Middle frontal gyrus (tissue), 1 donor: ENCODE data around the gene SCARB1.

Source experiments
- DNase-seq: peaks from one replicate; pipeline ENCODE4 v3.0.0-alpha.2; 2015; ENCODE audit warnings: low spot score; ENCODE audit errors: extremely low spot score

SCARB1 gene

DNA sequence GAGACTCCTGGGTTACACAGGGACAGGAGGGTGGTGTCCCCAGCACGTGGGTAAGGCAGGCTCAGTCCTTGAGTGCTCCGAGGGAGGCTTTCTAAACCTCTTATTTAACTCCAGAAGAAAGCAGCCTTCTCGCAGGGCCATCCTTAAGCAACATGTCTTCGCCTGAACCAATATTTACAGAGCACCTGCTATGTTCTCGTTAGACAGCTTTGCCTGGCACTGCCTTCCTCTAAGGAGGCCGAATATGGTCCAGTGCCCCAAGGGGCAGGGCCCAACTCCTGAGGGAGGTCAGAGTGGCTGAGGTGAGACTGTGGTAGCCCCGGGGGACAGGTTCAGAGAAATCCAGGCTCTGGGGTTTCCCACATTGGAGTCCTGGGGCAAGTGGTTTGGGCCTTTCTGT is 2.1 kb upstream of the SCARB1 start:
- DNase-seq = no peak

DNA sequence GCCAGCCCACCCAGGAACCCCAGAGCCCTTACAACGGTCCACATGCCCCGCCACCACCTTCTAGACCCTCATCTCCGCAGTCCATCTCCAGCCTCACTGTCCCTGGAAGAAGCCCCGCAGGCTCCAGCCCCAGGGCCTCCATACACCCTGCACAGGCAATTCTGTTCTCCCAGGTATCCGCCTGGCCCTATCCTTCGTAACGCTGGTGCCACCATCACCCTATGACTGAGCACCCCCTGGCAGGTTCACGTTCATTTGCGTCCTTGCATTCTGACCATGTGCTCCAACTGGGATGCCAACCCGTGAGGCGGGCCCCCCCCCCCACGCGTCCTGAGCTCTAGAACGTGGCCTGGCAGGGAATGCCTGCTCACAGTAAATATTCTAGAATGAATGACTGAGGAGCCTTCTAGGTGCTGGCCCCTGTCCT is 675 bp upstream of the SCARB1 start:
- no peak for DNase-seq

DNA sequence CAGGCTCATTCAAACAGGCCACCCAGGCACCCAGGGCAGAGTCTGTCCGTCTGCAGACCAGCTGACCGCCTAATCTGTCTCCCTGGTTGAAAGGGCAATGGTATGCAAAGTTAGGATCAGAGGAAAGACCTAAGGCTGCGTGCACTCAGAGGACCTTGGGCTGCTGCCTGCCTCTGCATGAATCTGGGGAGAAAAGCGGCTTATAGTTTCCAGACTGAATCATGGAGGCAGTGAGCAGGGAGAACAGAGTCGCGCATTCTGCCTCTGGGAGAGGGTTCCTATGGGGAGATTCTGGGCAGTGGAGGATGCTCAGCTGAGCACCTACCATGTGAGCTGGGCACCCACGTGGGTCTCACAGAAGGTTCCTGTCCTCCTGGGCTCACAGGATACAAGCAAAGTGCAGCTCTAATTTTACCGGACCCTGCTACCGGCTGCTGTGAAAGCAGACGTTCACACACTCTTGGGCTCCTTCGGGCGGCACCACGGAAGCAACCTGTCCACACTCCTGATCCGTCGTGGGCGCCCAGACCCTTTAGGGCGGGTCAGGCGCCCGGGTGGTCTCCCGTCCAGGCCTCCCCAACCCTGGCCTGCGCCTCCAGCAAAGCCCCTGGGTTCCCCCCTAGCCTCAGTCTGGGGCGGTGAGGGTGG is 772 bp downstream of the SCARB1 start:
- DNase-seq = no peak

DNA sequence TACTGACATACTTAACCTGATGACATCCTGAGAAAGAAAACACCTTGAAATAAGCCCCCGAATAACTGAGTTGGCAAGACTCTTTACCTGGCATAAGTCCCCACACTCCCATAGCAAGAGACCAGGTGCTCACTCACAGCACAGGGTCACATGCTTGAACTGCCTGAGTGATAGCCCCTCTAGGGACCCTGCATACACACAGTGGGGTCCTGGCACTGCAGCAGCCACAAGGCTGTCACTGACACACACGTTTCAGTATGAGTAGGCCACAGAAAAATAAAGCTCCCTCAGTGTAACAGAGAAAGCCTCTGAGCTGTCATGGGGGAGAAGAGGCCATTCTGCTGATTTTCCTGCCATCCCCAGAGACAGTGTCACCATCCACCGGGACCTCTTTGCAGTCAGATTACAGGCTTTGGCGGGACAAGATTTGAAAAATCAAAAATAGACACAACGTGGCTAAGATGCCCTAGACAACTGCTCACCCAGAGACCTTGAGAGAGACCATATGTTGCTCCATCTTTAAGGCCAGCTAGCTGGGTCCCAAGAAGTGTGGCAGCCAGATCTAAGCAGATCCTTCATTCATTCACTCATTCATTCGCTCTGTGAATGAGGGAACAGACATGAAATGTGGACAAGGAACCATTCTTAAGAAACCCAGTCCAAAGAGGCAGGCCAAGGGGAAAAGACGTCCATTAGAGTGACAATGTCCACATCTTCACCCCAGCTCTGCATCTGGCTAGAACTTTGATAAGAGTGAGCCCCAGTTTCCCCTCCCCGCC is 1.6 kb downstream of the SCARB1 start:
- no peak for DNase-seq

DNA sequence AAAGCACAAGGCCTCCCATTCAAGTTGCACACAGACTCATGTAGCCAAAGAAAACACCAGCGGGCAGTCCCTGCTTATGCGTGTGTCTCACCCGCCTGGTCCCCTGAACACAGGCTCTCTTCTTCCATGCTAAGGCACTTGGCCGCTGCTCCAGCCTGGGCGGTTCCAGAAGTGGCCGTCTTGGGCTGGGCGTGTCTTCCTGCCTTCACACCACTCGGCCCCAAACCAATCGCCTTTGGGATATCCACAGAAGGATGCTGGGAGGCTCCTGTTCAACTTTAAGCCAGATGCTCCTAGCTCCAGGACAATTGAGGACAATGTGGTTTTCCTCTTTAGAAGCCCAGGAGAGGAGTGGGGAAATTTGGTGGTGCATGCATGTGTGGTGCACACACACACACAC is 2.2 kb downstream of the SCARB1 start:
- peak; percentile 73 for DNase-seq

DNA sequence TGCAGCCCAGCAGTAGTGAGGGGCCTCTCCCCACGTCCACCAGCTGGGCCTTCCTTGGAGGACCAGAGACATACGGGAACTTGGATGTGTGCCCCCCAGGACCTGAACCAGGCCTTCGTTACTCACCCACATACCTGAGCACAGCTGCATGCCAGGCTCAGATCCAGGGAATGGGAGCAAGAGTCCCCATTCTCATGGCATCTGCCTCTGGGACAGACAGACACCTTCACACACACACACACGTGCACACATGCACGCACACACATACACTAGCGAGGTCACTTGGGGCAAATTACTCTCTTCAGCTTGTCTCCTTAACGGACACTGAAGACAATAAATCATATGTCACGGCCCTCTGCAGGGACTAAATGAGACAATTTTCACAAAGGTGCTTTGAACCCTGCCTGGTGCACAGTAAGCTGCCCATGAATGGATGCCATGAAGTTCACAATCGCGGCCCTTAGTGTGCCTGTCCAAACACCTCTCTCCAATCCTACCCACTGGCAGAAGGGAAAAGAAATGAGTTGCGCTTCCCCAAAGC is 5.7 kb downstream of the SCARB1 start:
- DNase-seq = no peak

DNA sequence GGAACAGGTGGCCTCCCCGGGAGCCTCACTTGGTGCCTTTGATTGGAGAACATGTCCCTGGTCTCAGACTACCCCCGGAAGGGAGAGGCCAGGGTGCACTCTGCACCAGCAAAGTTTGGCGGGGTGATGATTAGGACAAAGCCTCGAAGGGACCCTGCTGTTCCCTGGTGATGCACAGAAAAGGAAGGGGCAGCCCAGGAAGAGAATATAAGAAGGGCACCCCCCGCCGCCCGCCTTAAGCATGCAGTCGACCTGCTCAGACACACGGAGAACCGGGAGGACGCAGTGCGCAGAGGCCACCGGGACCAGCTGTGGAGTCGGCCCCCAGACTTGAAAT is 6.9 kb downstream of the SCARB1 start:
- DNase-seq = no peak

DNA sequence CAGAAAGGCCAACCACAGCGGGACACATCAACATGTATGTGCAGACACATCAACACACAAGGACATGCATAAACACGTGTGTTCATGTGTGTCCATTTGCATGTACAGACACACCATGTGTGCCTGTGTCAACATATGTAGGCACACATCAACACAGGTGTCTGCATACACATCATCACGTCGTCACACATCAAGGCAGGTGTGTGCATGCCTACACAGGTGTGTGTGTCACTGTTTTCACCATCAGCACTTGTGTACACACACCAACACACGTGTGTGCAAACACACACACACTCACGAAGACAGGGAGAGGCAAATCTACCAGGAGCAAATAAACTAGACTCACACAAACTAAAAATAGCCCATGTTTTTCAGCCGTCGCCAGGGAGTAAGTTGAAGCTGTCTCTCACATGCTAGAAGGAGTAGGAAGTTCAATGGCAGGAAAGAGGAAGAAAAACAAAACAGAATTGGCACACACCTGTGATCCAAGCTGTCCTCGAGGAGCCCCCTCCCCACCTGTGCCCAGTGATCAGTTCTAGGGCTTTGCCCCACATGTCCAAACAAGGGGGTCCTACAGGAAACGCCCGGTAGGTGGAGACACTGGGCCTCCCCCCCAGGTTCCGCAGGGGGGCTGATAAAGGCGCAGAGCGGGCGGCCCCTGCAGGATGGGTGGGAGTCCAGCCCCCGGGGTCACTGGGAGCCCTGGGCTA is 7.4 kb downstream of the SCARB1 start:
- DNase-seq = no peak

DNA sequence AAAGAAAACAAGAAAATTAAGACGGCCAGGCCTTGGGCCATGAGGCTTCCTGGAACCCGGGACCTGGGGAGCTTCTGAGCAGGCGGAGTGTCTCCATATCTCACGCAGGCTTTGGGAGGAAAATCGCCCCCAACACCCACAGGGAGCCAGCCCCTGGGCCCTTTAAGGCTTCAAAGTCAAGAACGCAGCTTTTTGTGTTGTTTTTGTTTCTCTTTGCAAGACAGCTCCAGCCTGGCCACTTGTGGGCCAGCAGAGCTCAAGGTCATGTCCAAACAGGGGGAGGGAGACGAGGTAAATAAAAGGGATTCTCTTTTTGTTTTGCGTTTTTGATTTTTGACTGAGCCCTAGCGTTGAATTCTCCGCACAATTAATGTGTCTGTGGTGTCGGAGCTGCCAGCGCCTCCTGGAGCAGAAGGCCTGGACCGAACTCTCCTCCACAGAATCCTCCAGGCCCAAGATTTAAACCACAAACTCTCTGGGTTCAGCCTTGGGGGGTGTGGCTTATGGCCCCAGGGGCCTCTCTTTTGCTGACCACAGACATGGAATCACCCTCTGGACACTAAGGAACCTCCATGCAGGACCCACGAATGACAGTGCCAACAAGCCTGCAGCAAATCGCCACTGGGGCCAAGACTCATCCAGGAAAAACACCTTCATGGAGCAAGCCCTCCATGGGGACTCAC is 8.2 kb downstream of the SCARB1 start:
- no peak for DNase-seq

DNA sequence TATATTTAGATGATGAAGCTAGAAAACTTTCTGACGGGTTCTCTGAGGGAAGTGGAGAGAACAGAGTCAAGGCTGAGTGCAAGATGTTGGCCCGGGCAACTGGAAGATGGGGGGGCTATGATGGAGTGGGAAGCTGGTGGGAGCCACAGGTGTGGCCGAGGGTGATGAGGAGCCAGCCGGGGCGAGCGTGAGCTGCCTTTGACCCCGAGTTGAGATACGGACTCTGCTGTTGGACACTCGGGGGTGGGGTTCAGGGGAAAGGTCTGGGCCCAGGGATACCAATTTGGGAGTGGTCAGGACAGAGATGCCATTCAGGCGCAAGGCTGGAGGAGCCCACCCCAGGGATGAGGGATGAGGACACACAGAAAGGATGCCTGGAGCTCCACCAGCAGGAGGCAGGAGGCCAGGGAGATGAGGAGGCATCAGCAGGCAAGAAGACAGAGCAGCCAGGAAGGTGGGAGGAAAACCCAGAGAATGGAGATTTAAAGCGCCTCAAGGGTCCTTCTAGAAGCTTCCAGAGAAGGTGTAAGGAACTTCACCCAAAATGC is 9.0 kb downstream of the SCARB1 start:
- DNase-seq = no peak

DNA sequence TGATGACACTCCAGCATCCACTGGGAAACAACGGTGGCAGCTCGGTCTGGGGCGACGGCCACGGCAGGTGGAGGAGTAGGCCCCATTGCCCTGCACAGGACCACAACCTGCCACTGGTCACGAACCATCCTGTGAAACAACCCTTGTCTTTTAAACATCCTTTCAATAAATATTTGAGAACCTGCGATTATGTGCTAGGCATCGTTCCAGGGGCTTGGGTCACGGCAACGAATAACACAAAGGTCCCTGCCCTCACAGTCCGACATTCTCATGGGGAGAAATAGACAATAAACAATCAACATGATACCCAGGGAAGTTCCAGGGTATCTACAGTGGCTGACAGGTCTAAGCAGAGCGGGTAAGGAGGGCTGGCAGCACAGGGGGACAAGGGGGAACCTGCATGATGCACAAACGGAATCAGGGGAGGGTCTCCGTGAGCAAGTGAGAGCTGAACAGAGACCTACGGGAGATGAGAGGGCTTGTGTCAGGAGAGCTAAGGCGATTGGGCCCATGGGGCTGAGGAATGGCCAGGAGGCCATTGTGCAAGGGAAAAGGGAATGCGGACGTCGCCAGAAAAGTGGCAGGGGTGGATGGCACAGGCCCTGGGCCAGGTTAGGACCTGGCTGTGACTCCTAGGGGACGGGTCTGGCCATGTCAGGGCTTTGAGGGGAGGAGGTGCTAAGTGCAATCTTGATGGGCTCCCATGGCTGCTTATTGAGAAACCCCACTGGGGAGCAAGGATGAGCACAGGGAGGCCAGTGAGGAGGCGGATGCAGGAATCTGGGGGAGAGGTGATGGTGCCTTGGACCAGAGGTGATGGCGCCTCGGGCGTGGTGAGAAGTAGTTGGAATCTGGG is 9.7 kb downstream of the SCARB1 start:
- no peak for DNase-seq

DNA sequence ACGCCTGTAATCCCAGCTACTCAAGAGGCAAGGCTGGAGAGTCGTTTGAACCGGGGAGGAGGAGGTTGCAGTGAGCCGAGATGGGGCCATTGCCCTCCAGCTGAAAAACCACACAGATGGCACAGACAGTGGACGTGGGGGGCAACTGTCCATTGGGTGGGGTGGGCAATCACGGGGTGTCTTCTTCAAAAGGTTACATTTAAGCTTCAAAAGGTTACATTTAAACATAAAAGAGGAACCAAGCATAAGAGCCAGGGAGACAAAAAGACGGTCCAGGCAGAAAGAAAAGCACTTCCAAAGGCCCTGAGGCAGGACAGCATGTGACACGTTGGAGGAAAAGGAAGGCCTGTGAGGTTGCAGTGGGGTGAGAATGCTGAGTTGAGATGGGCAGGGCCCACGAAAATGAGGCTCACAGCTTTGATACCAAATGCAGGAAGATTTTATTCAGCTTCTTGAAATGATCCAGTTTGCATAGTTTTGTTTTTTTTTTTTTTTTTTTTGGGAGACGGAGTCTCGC is 10.7 kb downstream of the SCARB1 start:
- no peak for DNase-seq

DNA sequence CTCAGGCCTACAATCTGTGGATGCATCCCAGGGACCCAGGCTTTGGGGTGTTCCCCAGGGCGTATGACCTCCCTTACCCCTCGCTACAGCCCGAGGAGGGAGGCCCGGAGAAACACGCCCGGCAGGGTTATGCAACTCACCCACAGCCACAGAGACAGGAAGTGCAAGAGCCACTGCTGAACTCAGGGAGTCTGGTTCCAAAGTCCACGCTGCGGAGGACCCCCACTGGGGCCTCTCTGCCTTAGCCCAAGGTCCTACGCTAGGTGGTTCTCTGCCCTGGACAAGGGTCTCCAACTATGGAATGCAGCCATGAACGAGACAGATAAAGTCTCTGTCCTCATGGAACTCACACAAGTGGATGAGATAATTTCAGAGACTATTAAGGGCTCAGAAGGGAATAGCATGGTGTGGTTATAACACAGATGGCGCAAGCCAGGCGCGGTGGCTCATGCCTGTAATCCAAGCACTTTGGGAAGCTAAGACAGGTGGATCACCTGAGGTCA is 11.3 kb downstream of the SCARB1 start:
- no peak for DNase-seq

DNA sequence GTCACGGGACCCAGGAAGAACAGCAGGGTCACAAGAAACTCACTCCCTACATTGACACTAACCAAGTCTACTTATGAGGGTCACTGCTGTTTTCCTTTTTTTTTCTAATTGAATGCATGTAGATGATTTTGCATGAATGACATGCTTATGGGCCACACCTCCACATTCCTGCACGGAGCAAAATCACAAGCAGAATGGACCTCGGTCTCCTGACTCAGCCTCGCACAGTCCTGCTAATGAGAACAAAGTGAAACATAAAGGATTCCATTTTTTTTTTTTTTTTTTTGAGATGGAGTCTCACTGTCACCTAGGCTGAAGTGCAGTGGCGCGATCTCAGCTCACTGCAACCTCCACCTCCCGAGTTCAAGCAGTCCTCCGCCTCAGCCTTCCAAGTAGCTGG is 12.3 kb downstream of the SCARB1 start:
- no peak for DNase-seq

DNA sequence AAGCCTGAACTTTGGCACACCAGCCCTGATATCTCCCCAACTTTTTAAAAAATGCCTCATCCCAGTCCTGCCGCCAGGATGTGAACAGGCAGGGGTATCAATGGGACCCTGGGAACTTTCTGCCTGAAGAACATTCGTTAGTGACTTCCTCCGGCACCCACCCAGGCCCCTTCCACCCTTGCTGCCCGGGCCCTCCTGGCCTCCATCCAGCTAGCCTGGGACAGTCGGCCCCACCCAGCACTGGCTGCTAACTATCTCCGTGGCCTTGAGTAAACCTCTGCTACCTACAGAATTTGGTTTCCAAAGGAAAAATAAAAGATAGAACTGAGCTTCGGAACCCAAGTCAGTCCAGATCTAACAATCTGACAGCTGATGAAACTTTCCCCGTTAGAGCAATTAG is 14.3 kb downstream of the SCARB1 start:
- no peak for DNase-seq

DNA sequence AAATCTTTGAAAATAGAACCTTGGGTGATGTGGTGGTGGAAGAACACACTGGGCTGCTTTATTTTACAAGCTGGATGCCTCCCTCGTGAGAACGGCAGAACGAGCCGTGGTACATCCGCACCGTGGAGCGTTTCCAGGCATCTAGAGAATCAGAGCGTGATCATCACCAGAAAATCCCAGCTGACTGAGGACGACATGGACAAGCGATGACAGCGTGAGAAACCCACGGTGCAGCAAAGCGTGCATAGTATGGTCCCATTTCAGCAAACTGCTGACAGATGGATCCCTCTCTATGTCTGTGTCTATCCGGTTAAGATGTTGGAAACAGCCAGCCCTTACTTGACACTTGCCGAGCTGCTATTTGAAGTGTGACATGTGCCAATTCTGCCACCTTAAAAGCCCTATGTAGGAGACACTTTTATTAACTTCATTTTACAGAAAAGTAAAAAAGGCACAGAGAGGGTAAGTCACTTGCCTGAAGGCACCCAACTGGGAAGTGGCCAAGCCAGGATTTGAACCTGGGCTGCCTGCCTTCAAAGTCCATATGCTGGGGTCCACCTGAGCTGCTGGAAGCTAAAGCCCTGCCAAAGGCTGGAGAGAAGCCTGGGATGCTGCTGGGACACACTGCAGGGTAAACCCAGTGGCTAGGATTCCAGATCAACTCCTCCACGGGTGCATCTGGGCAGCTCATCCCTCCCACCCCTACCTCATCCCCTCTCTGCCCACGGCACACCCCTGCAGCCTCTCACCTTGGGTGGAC is 14.9 kb downstream of the SCARB1 start:
- no peak for DNase-seq

DNA sequence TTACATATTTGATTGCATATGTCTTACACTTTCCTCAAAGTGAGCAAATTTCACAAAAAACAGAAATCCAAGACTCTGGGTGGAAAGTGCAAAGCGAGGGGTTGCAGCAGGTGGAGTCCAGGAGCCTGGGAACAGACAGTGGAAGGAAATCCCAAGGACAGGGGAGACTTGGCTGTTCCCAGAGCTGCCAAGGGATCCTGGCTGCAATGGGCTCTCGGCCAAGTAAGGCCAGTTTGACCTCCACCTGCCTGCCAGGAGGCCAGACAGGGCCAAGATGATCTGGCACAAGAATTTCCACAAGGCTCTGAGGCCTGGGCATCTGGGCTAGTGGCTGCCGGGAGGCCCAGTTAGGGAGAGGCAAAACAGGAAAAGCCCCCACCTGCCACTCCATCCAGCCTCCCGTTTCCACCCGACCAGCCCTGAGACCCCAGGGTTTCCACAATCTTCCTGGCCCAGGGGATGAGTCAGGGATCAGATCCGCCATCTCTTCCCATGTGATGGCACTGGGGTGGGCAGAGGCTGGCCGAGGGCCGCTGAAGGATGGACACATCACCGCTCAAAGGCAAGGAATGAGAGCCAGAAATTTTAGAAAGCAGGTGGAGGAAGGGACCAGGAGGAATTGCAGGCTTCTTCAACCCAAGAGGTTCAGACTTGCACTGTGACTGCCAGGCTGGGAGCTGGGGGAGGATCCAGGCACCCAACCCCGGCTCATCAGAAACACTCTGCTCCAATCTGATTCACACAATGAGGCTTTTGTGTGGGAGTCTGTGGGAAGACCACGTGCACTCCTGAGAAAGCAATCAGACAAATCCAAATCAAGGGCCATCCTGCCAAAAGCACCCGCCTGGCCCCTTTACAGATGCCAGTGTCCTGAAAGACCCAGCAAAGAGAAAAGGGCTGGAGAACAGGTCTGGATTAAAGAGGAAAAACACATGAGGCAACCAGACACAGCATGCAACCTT is 16.3 kb downstream of the SCARB1 start:
- peak; percentile 90 for DNase-seq
